Chondrocyte (in vitro differentiated cells): ENCODE measurements around the gene CP. TPM values are rescaled to one million over a fixed set of nuclear protein-coding genes. Genes with fewer than 3 reads are reported as not detected.

Experiments used
- DNase-seq: peaks from one replicate; pipeline ENCODE4 v3.0.0; 2021; ENCODE audit warnings: mixed read lengths, low spot score
- H3K27ac Mint-ChIP-seq: one replicate; pipeline ENCODE4 v1.8.0; 2021; ENCODE audit warnings: mild to moderate bottlenecking, moderate library complexity, mixed read lengths; ENCODE audit not compliant: unreplicated experiment
- H3K27me3 Mint-ChIP-seq: 2 replicates; pipeline ENCODE4 v1.8.0; 2021; ENCODE audit warnings: low read depth, mixed read lengths
- H3K36me3 Mint-ChIP-seq: 2 replicates; pipeline ENCODE4 v1.8.0; 2021; ENCODE audit warnings: low read depth, mixed read lengths
- H3K4me1 Mint-ChIP-seq: 2 replicates; pipeline ENCODE4 v1.8.0; 2021; ENCODE audit warnings: low read depth, mild to moderate bottlenecking, mixed read lengths
- H3K4me3 Mint-ChIP-seq: one replicate; pipeline ENCODE4 v1.8.0; 2021; ENCODE audit warnings: mild to moderate bottlenecking, moderate library complexity, mixed read lengths; ENCODE audit not compliant: unreplicated experiment
- H3K9me3 Mint-ChIP-seq: 2 replicates; pipeline ENCODE4 v1.8.0; 2021; ENCODE audit warnings: low read depth, mixed read lengths
- long read RNA-seq: library from polyadenylated mRNA; stranded (forward); transcript quantifications from one replicate; pipeline ENCODE4 v2.0.0, GENCODE V29; 2021
- total RNA-seq: library from RNA; stranded (reverse); gene quantifications from 3 replicates; pipeline ENCODE4 v1.2.1, GENCODE V29; 2021
- TF ChIP-seq, protein P1 (sequence below): fragments of 200-600 bp; sonication (generic); IDR thresholded peaks from 2 replicates; pipeline ENCODE4 v1.5.0; 2021; ENCODE audit warnings: antibody characterized with exemption, mild to moderate bottlenecking, moderate library complexity

Gene CP
- total RNA-seq, result not detected in 3 replicates
- long read RNA-seq, result 0 reads

DNA sequence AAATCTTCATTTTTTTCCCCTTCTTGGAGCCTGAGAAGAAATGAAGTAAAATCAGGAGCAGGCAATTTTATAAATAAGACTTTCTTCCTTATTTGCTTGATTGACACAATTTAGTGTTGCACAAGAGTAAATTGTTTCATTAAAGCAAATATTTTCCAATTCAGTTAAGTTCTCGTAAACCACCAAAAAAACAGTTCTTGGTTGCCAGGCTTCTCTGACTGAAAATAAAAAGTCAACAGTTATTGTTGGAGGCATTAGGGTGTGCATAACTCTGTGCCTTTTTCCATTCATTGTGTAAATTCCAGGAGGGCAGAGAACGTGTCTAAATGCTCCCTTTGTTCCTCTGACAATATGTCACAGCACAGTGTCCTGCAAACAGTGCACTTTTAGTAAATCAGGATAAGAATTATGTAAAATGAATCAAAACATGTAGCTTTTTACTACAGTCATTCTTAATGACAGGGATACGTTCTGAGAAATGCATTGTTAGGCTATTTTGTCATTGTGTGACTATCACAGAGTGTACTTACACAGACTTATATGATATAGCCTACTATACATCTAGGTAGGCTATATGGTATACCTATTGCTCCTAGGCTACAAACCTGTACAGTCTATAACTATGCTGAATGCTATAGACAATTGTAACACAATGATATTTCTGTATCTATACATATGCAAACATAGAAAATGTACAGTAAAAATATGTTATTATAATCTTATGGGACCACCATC lies at the start of gene CP:
Gene CP, minus strand, starts transcription at position 47 of the 735 bp plus-strand sequence. Its CDS starts 37 bp downstream, at position 10.
- Mint-ChIP-seq H3K27ac (no peak within 1 kb of the TSS), H3K27me3 (no peaks in the 10 kb centered on the region), H3K36me3 (no peaks in the 10 kb centered on the region), H3K9me3 (no peaks in the 10 kb centered on the region), H3K4me3 (no peak within 1 kb of the TSS), H3K4me1 (peaks cover 22% of the 10 kb centered on the region)
- no peak for DNase-seq
- TF ChIP-seq, protein P1, sequence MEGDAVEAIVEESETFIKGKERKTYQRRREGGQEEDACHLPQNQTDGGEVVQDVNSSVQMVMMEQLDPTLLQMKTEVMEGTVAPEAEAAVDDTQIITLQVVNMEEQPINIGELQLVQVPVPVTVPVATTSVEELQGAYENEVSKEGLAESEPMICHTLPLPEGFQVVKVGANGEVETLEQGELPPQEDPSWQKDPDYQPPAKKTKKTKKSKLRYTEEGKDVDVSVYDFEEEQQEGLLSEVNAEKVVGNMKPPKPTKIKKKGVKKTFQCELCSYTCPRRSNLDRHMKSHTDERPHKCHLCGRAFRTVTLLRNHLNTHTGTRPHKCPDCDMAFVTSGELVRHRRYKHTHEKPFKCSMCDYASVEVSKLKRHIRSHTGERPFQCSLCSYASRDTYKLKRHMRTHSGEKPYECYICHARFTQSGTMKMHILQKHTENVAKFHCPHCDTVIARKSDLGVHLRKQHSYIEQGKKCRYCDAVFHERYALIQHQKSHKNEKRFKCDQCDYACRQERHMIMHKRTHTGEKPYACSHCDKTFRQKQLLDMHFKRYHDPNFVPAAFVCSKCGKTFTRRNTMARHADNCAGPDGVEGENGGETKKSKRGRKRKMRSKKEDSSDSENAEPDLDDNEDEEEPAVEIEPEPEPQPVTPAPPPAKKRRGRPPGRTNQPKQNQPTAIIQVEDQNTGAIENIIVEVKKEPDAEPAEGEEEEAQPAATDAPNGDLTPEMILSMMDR, result no peak

DNA sequence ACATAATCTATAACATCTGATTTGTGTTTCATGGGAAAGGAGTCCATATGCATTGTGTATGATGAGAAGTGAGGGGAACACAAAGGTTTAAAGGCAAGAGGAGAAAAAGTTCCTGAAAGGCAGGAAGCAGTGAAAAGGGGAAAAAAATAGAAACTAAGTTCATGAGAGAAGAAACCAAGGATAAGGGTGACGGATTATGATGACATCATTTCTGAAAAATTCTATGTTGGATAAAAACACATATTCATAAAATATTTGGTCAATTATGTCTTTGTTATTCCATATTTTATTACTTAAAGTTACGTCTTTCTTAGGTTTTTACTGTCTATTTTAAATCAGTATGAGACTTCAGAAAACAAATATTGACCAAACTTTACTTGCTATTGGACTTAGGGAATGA lies 48.6 kb upstream of the CP start:
- DNase-seq, result no peak

DNA sequence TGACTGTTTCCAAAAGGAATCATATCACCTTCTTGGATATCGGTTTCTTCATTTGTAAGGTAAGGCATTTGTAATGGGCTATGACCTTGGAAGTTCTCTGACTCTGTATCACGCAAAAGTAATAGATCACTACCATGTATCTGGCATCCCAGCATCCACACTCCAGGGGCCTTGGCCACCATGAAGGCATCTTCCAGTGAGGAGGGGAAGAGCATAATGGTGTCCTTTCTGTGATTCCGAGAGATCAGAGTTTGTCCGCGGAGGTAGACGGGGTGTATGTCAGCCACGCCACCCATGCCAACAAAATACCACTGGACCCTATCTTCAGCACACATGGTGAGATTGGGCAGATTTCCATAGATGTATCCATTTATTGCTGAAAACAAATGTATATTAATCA lies 48.1 kb upstream of the CP start:
- Mint-ChIP-seq H3K27ac (no peak overlapping the region), H3K9me3 (no peaks in the 10 kb centered on the region), H3K27me3 (no peaks in the 10 kb centered on the region)

More for the DNA sequence above, 48.6 kb upstream of the CP start:
- Mint-ChIP-seq H3K4me3 (no peak overlapping the region), H3K27ac (peak overlapping the region; percentile 39), H3K9me3 (no peaks in the 10 kb centered on the region), H3K36me3 (no peaks in the 10 kb centered on the region), H3K4me1 (peaks cover 30% of the 10 kb centered on the region), H3K27me3 (no peaks in the 10 kb centered on the region)
- TF ChIP-seq, protein P1, result no peak

DNA sequence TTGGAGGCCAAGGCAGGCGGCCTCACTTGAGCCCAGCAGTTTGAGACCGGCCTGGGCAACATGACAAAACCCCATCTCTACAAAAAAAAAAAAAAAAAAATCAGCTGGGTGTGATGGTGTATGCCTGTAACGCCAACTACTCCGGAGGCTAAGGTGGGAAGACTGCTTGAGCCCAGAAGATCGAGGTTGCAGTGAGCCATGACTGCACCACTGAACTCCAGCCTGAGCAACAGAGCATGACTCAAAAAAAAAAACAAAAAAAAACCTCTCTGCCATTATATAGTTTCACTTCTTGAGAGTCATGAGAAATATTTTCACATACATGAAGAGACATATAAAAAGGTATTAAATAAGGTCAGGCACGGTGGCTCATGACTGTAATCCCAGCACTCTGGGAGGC lies 45.9 kb upstream of the CP start:
- Mint-ChIP-seq H3K27me3 (no peaks in the 10 kb centered on the region), H3K9me3 (no peaks in the 10 kb centered on the region), H3K27ac (no peak overlapping the region), H3K4me3 (no peak overlapping the region), H3K4me1 (peaks cover 6% of the 10 kb centered on the region), H3K36me3 (no peaks in the 10 kb centered on the region)
- no peak for DNase-seq
- TF ChIP-seq, protein P1, result no peak

More for the DNA sequence above, 48.1 kb upstream of the CP start:
- Mint-ChIP-seq H3K4me3 (no peak overlapping the region), H3K36me3 (no peaks in the 10 kb centered on the region), H3K4me1 (peaks cover 25% of the 10 kb centered on the region)
- DNase-seq, result no peak
- TF ChIP-seq, protein P1, result no peak

DNA sequence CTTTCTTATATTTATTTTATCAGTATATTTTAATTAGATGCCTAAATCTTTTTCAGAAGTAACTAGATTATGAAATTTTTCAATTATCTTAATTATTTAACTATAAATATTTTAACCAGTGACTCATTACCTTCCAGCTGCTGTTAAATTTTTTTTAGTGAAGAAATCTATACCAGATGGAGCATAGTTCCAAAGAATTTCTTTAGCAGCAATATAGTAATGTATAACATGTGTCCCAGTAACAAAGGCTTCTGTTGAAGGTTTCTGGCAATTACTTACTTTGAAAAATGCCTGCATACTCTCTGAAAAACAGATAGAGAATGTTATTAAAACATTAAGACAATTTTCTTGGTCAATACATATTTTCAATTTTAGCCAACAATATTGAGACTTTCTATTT lies 45.1 kb upstream of the CP start:
- H3K27ac Mint-ChIP-seq, result no peak overlapping the region
- peaks cover 4% of the 10 kb centered on the region for H3K4me1 Mint-ChIP-seq
- no peaks in the 10 kb centered on the region for H3K36me3 Mint-ChIP-seq
- no peaks in the 10 kb centered on the region for H3K27me3 Mint-ChIP-seq
- no peak overlapping the region for H3K4me3 Mint-ChIP-seq
- DNase-seq, result no peak
- TF ChIP-seq, protein P1, result no peak
- H3K9me3 Mint-ChIP-seq, result no peaks in the 10 kb centered on the region
